ENCODE results near the gene PTER.
A peak's percentile ranks its signal among the peaks of the same experiment; 100 is the strongest.

PTER gene, protein sequence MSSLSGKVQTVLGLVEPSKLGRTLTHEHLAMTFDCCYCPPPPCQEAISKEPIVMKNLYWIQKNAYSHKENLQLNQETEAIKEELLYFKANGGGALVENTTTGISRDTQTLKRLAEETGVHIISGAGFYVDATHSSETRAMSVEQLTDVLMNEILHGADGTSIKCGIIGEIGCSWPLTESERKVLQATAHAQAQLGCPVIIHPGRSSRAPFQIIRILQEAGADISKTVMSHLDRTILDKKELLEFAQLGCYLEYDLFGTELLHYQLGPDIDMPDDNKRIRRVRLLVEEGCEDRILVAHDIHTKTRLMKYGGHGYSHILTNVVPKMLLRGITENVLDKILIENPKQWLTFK

GRCh38 chr10:16436758-16437539 is at the start of gene PTER:
Gene PTER, plus strand, starts transcription at chr10:16437010. Its CDS starts 47,375 bp downstream, at chr10:16484385.
- peak; percentile 99 for DNase-seq (ENCODE audit: low read depth in 2 of 2)

DNA sequence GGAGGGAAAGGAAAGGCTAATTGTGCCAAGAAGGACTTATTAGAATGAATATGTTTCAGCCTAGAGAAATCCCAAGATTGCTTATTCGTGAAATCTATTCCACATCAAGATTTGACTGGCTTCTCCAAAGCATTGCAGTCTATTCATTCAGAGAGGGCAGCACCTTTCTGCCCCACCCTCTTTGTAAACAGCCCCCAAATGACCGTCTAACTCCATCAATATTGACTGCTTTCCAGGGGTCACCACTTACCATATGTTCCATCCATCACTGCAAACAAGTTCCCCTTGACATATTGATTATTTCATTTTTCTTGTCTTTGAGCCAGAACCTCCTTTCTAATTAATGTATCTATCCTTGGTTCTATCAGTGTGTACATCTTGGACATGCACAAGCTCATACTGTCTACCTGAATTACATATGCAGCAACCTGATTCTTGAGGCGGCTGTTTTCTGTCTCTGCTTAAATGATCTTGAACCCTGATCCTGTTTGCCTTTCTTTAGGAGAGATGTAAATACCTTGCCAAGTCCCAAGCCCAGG is 44.2 kb upstream of the PTER start:
- DNase-seq (ENCODE audit: low read depth in 2 of 2): no peak

- no peak for DNase-seq (ENCODE audit: low read depth in 2 of 2)
Observed at GRCh38 chr10:16393271-16393858, 43.4 kb upstream of the PTER start.

DNA sequence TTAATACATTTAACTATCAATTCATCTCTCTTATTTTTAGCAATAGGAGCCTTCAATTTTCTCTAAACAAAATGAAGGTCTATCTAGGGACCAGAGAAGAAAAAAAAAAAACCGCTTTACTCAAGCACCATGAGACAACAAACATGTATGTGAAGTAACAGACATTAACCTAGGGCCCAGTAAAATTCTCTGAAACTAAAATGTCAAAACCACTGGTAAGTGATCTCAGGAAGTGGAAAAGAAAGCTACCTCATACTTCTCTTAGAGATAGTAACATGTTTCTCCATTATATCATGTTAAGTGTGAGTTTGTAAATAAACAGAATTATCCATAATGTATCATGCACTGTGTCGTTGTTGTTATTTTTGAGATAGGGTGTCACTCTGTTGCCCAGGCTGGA is 35.4 kb upstream of the PTER start:
- no peak for DNase-seq (ENCODE audit: low read depth in 2 of 2)

GRCh38 chr10:16408379-16408778 is 28.4 kb upstream of the PTER start:
- no peak for DNase-seq (ENCODE audit: low read depth in 2 of 2)

GRCh38 chr10:16417341-16417740 is 19.5 kb upstream of the PTER start:
- no peak for DNase-seq (ENCODE audit: low read depth in 2 of 2)

DNA sequence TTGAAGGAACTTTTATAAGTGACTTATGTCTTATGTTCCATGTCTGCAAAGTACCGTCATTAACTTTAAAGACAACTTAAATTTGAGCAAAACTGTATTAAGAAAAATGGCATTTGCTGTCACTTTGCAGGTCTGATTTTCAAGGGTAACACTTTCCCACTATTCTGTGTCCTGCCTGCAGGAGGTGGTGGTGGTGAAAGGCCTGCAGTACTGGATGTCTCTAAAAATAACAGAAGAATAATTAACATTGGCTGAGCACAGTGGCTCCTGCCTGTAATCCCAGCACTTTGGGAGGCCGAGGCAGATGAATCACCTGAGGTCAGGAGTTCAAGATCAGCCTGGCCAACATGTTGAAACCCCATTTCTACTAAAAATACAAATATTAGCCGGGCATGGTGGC is 13.2 kb upstream of the PTER start:
- DNase-seq (ENCODE audit: low read depth in 2 of 2): no peak

DNA sequence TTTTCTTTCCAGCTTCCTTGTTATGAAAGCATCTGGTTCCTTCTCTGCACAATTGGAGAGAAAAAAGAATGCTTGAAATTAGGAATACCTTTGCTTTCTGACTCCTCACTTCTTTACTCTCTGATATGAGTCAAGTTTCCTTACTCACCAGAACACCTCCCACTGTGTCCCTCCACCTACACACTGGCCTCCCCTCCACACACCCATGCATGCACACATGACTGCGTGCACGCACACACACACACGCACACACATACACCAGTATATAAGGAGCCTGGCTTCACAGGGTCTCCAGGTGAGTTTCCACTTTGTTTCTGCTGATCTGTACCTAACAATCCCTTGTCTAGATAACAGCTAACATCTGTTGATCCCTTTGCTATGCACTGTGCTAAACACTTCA is 11.4 kb upstream of the PTER start:
- no peak for DNase-seq (ENCODE audit: low read depth in 2 of 2)

- no peak for DNase-seq (ENCODE audit: low read depth in 2 of 2)
Observed at GRCh38 chr10:16429539-16429938, 7.3 kb upstream of the PTER start.

DNA sequence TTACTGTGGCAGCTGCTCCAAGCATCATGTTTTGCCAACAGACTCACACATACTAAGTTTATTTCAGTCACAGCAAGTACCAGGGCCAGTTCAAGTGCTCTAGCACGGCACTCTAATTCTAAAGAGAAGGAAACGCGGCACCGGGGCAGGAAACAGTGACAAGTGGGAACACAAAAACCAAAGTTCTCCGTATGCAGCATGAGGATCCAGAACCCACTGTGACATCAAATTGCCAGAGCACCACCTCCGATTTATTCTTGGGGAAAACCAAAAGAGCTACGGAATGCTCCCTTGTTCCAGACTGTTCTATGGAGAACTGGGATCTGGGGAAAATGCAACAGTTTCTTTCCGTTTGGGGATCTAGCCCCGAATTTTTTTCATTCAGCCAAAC is 448 bp upstream of the PTER start:
- DNase-seq (ENCODE audit: low read depth in 2 of 2): no peak

DNA sequence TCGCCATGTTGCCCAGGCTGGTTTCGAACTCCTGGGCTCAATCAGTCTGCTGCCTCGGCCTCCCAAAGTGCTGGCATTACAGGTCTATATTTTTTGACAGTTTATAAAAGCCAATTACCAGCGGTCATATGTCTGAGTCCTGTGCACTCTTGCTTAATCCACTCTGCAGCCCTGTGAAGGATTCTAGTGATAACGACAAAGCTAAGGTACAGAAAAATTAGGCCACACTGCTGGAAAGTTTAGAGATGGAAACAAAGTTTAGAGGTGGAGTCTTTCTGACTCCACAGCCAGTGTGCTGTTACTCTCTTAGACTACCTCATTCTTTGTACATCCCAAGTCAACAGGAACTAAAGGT is 707 bp downstream of the PTER start:
- DNase-seq (ENCODE audit: low read depth in 2 of 2): no peak

- DNase-seq (ENCODE audit: low read depth in 2 of 2): no peak
Observed at GRCh38 chr10:16439295-16439694, 2.5 kb downstream of the PTER start.

DNA sequence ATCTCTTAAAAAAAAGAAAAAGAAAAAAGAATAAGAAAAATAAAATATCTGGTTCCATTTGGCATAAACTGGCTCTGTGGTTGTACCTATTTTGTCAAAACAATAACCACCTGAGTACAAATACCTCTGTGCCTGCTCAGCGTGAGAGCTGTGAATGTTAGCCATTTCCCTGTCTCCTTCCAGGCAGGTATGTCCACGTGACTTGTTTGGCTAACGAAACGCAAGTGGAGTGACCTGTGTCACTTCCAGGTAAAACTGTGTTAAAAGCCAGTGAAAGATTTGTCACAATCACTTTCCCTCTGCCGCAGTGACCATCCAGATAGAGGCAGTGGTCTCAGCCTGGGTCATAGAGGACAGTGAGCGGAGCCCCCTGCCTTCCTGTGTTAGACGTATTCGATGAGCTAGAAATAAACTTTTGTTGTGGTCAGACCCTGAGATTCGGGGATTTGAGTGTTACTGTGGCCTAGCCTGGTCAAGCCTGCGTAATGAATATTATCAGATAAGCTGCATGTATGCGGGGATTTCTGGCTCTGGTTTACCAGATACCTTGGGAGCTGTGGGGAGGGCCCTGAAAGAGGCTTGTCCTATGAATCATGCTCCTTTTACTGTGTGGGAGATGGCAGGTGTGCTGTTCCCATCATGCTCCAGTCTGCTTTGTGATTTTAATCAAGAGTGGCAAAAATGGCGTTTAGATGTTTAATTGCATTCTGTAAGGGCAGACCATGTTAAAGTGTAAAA is 3.8 kb downstream of the PTER start:
- no peak for DNase-seq (ENCODE audit: low read depth in 2 of 2)

DNA sequence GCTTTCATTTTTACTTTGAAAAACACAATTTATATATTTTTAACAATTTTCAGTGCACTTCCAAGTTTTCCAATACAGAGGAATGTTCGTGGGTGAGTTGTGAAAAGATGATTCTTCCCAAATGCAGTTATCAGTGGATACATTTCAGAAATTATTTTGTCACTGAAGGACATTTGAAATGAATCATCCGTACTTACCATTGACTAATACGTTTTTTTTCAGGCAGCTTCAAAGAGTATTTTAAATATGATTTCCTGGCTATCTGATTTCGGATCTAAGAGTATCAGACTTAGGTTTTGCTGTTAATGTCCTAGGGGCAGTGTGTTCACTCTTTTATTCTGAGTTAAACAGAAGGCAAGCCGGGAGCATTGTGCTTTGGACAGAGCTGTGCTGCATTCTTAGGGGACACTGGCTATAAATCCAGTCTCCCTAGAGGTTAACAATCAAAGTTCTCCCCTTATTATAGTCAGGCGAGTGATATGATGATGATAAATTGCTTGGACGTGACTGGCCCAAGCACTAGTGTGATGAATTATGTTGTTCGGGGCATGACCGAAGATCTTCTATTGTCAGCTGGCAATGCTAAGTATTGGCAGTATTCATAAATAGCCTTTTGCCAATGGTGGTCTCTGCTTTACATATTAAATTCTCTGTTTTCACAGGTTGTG is 4.5 kb downstream of the PTER start:
- DNase-seq (ENCODE audit: low read depth in 2 of 2): no peak

DNA sequence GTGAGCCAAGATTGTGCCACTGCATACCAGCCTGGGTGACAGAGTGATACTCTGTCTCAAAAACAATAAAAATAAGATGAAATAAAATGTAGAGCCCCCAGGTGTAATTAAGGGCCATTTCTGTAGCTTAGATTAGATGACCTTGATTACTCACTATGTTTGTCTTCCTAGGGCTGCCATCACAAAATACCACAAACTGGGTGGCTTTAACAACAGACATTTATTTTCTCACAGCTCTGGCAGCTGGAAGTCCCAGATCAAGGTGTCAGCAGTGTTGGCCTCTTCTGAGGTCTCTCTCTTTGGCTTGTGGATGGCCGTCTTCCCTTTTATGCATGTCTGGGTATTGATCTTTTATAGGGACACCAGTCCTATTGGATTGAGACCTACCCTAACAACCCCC is 6.1 kb downstream of the PTER start:
- DNase-seq (ENCODE audit: low read depth in 2 of 2): no peak

GRCh38 chr10:16445770-16446469 is 9.1 kb downstream of the PTER start:
- no peak for DNase-seq (ENCODE audit: low read depth in 2 of 2)

GRCh38 chr10:16449454-16449853 is 12.6 kb downstream of the PTER start:
- DNase-seq (ENCODE audit: low read depth in 2 of 2): no peak

- no peak for DNase-seq (ENCODE audit: low read depth in 2 of 2)
Observed at GRCh38 chr10:16458166-16458955, 21.6 kb downstream of the PTER start.

GRCh38 chr10:16459423-16459939 is 22.7 kb downstream of the PTER start:
- no peak for DNase-seq (ENCODE audit: low read depth in 2 of 2)

DNA sequence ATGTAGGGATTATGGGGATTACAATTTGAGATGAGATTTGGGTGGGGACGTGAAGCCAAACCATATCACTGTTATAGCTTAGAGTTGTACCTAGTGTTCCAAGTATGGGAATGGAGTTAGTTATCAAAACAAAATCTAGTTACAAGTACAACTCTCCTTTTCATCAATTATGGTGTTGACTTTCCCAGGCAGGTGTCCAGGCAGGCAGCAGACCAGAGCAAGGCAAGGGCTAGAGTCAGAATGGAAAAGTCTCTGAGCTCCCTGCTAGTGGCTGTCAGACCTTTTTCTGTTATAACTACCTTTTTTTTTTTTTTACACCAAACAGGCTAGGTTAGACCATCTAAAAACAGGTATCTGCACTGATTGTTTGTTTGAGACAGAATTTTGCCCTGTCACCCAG is 29.2 kb downstream of the PTER start:
- DNase-seq (ENCODE audit: low read depth in 2 of 2): no peak

Measured in stimulated activated CD4-positive, alpha-beta T cell treated with anti-CD3 and anti-CD28 coated beads, Interleukin-12 subunit alpha, Interleukin-12 subunit beta, amount 100 ng/mL, for 24 hours (primary cell).